ENCODE measurements around the gene KAT7. TPM values are rescaled to one million over a fixed set of nuclear protein-coding genes. Genes with fewer than 3 reads are reported as not detected.

KAT7 gene
- polyA plus RNA-seq, 3 donors = 49.9 to 53.4 (median 50.0) TPM

DNA sequence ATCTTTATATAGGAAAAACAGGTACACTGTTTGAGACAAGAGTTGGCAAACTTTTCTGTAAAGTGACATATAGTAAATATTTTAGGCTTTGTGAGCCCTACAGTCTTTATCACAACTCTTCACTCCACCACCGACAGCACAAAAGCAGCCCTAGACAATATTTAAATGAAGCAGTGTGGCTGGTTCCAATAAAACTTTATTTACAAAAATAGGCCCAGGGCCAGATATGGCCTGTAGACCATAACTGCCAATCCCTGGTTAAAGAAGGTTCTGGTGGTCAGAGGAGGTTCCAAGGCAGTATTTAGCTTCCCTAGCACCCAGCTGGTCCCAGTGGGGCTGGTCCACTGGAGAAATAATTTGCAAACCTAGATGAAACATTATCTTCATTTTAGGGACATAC lies 28.2 kb upstream of the KAT7 start:
- no peak for DNase-seq (ENCODE audit: low read depth in 3 of 3, low spot score in 2 of 3)

- DNase-seq (ENCODE audit: low read depth in 3 of 3, low spot score in 2 of 3) = no peak
These were observed 27.4 kb upstream of the KAT7 start for GRCh38 chr17:49760932-49761558.

DNA sequence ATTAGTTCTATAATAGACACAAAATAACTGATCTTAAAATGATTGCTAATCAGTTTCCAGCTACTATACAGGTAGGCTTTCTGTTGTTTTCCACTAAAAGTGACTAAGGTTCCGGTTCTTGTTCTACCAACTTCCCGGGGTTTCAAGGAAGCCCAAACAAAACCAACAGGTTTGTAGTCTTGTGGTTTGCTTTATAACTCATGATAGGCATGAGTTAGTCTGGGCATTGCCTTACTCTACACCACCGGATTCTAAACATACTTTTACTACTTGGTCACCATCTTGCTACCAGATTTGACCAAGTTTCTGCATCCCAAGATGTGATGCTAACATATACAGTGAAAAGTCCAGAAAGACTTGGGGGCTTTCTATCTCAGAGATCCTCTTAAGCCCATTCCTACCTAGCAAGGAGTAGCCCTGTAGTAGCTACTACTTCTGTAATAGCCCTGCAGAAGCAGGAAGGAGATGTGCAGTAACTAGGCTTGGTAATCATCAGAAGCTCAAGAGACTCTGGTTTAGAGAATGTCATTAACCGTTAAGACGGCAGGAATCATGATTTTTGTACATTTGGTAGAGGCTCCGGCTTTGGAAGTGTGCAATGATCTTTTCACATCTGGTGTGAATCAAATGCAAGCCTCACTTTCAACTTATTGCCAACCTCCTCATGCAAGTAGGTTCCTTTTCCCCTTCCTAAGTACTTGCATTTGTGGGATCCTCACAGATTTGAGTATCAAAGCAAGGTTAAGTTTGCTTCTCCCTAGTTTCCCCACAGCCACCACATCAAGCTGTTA lies 26.1 kb upstream of the KAT7 start:
- no peak for DNase-seq (ENCODE audit: low read depth in 3 of 3, low spot score in 2 of 3)

- peak; percentile 94 to 98 (median 97) for DNase-seq (ENCODE audit: low read depth in 3 of 3, low spot score in 2 of 3)
These were observed 24.5 kb upstream of the KAT7 start, which contains the start of gene FAM117A for GRCh38 chr17:49763735-49764558. TSS of gene FAM117A (minus strand) at chr17:49764131. CDS start at chr17:49764087, 44 bp downstream.

- DNase-seq (ENCODE audit: low read depth in 3 of 3, low spot score in 2 of 3) = no peak
These were observed 23.8 kb upstream of the KAT7 start for GRCh38 chr17:49764559-49765180.

DNA sequence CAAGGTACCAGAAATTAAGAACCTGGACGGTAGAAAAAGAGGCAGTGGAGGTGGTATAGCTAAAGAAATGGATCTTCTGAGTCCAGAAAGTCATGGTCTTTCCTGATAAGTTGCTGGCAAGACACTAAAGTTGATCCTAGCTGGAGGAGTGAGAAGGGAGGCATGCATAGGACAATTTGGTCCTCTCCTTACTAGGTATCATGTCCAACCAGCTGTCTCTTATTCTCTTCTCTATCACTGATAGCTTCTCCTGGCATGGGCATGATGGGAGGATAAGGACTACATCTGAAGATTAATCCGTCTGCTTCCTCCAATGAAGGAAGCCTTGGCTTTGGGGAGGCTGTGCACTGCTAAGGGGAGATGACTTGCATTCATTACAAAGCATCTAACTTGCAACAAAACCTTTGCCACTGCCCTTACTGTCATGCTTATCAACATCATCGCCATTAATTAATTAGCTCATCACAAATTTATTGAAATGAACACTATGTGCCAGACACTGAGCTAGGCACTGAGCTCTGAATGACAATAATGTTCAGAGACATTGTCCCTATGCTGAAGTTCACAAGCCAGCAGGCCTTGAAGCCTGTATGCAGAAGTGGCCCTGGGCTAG lies 21.5 kb upstream of the KAT7 start:
- DNase-seq (ENCODE audit: low read depth in 3 of 3, low spot score in 2 of 3) = no peak

- DNase-seq (ENCODE audit: low read depth in 3 of 3, low spot score in 2 of 3) = no peak
These were observed 12.8 kb upstream of the KAT7 start for GRCh38 chr17:49775546-49776260.

- DNase-seq (ENCODE audit: low read depth in 3 of 3, low spot score in 2 of 3) = no peak
These were observed 11.8 kb upstream of the KAT7 start for GRCh38 chr17:49776551-49777300.

DNA sequence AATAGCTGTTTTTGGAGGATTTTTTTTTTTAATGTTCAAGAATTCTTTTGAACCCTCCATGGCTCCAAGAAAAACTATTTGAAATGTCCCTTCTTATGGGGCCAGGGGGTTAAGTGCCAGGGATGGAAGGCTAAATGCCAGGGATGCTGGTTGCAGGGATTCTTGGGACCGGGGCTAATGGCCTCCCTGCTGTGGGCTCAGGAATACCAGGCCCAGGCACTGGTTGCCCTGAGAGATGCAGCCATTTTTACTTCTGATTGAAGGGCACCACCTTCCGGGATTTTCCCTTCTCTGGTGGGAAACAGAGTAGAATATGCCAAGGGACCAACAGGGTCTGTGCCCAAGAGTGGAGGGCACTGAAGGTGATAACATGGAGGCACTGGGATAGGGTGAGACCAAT lies 10.9 kb upstream of the KAT7 start:
- DNase-seq (ENCODE audit: low read depth in 3 of 3, low spot score in 2 of 3) = no peak

DNA sequence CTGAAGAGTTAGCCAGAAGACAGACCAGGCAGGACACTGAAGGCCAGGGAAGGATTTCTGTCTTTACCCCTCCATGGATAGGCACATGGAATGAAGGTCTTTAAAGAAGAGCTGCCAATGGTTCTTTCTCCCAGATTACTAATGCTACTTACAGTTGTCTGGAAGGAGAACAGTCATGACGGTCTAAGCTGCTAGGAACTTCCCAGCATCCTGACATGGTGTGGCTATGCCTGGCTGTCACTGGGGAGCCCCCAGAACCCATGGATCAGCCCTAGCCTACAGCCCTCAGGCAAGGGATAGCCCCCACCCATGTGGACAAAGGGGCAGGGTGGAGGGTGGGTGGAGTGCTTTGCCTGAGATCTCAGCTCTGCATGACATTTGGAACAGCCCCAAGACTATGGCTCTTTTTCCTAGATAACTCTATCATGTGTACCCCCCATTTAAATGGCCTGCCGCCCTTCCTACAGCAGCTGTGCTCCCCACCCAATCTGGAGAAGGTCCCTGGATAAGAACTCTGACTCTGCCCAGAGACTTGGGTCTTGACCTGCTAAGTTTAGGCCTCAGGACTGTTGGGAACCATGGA lies 9.2 kb upstream of the KAT7 start:
- DNase-seq (ENCODE audit: low read depth in 3 of 3, low spot score in 2 of 3) = no peak

DNA sequence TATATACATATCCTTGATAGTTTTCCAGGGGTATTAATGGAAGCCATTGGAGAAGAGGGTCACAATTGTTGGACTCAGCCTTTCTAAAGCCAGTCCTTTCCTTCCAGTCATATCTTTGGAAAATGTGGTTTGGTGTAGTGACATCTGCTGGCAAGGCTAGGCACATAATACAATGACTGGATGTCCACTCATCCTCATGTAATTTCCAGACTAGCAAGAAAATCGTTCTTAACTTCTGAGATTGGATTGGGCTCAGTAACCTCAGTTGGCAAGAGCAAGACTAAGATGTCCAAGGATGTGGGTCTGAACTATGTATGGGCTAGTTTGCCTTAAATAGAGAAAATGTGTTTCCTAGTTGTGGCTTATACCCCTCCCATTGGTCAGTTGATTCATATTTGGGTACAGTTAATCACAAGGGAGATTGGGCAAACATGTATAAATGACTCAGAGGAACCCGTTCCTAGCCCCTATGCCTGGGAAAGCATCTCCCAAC lies 8.7 kb upstream of the KAT7 start:
- peak in 1 of 3 donors; percentile 21 for DNase-seq (ENCODE audit: low read depth in 3 of 3, low spot score in 2 of 3)

GRCh38 chr17:49783071-49783715 lies 5.3 kb upstream of the KAT7 start:
- DNase-seq (ENCODE audit: low read depth in 3 of 3, low spot score in 2 of 3) = no peak

DNA sequence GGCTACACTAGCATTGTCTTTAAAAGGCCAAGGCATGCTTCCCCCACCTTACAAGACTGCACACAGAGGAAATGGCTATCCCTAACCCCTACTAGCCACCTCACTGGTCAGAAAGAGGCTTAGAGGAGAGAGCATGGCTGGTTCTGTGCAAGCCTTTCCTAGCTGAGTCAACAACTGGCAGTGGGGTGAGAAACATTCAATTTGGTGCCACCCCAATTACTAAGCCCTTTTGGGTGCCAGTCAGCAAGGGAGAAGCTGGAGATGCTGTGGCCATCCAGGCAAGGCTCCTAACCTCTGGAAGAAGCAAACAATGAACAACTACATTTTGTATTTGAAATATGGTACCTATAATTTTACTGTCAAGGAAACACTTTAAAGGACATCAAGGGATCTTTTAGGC lies 4.7 kb upstream of the KAT7 start:
- DNase-seq (ENCODE audit: low read depth in 3 of 3, low spot score in 2 of 3) = no peak

- no peak for DNase-seq (ENCODE audit: low read depth in 3 of 3, low spot score in 2 of 3)
These were observed 3.8 kb upstream of the KAT7 start for GRCh38 chr17:49784636-49785035.

DNA sequence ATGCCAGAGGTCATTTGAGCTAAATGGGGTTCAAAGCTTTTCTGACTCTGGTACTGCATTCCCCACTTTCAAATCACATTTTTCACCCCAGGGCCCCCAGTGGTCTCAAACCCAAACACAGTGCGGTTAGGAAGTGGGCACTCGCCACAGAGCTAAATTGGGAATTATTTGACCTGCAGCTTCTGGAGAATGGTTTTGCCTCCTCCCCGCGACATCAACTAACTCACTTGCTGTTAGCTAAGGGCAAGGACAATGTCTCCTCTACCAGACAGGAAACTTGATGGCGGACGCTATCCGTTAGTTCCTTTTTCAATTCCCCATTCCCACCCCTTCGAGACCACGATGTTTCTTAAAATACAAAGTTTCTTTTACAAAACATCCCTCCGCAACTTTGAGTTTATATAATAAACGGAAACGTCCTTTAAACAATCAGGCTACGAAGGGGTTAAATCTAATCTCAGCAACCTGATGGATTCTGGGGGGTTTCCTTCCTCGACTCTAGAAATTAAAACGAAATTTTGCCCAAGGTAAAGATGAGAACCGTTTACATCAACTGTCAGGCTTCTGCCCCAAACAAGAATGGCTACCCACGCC lies 500 bp upstream of the KAT7 start:
- peak in 2 of 3 donors; percentile 16 to 23 for DNase-seq (ENCODE audit: low read depth in 3 of 3, low spot score in 2 of 3)

DNA sequence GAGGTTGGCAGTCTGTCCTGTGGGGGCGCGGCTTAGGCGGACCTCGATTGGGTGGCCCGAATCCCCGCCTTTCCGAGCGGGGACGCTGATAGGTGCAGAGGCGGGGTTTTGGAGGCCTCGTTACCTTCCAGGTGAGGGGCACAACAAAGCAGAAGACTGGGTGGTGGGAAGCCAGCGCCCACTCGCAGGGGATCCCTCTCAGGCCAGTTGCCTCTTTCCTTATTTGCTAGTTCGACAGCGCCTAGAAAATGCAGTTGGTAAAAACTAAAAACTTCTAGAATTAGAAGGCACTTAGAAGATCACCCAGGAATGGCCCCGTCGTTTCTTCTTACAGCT lies 730 bp downstream of the KAT7 start:
- no peak for DNase-seq (ENCODE audit: low read depth in 3 of 3, low spot score in 2 of 3)

GRCh38 chr17:49793309-49793708 lies 4.8 kb downstream of the KAT7 start:
- no peak for DNase-seq (ENCODE audit: low read depth in 3 of 3, low spot score in 2 of 3)

- no peak for DNase-seq (ENCODE audit: low read depth in 3 of 3, low spot score in 2 of 3)
These were observed 6.9 kb downstream of the KAT7 start for GRCh38 chr17:49795372-49795771.

Measured in right renal cortex interstitium (tissue), 3 donors.